ENCODE measurements around the gene XRCC1.

DNA sequence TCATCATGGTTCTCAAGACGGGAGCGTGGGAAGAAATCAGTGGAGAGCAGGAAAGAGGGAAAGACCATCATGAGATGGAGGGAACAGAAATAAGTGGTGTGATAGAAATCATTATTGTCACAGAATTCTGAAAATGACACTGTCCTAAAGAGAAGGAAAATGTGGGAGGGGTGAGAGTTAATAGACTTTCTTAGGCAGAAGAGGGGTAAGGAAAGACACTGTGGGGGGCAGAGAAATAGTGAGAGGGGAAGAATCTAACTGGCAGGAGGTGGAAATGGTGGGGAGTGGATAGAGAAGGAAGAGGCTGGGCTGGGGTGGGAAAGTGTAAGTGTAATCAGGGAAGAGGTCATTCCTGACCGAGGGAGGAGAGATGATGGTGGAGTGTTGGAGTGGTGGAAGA is 3.5 kb upstream of the XRCC1 start:
- TF ChIP-seq, protein P1, sequence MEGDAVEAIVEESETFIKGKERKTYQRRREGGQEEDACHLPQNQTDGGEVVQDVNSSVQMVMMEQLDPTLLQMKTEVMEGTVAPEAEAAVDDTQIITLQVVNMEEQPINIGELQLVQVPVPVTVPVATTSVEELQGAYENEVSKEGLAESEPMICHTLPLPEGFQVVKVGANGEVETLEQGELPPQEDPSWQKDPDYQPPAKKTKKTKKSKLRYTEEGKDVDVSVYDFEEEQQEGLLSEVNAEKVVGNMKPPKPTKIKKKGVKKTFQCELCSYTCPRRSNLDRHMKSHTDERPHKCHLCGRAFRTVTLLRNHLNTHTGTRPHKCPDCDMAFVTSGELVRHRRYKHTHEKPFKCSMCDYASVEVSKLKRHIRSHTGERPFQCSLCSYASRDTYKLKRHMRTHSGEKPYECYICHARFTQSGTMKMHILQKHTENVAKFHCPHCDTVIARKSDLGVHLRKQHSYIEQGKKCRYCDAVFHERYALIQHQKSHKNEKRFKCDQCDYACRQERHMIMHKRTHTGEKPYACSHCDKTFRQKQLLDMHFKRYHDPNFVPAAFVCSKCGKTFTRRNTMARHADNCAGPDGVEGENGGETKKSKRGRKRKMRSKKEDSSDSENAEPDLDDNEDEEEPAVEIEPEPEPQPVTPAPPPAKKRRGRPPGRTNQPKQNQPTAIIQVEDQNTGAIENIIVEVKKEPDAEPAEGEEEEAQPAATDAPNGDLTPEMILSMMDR (conservative IDR thresholded peaks at IDR 0.05; ENCODE audit: low read depth, low read length) = no peak
- TF ChIP-seq EZH2 (IDR thresholded peaks at IDR 0.05; ENCODE audit: low read length, unreplicated experiment) = no peak
- TF ChIP-seq EZH2phosphoT487 (IDR thresholded peaks at IDR 0.05; ENCODE audit: borderline replicate concordance, low read length) = no peak
